Measurements from ENCODE around the gene TMPRSS3.

TMPRSS3 gene

DNA sequence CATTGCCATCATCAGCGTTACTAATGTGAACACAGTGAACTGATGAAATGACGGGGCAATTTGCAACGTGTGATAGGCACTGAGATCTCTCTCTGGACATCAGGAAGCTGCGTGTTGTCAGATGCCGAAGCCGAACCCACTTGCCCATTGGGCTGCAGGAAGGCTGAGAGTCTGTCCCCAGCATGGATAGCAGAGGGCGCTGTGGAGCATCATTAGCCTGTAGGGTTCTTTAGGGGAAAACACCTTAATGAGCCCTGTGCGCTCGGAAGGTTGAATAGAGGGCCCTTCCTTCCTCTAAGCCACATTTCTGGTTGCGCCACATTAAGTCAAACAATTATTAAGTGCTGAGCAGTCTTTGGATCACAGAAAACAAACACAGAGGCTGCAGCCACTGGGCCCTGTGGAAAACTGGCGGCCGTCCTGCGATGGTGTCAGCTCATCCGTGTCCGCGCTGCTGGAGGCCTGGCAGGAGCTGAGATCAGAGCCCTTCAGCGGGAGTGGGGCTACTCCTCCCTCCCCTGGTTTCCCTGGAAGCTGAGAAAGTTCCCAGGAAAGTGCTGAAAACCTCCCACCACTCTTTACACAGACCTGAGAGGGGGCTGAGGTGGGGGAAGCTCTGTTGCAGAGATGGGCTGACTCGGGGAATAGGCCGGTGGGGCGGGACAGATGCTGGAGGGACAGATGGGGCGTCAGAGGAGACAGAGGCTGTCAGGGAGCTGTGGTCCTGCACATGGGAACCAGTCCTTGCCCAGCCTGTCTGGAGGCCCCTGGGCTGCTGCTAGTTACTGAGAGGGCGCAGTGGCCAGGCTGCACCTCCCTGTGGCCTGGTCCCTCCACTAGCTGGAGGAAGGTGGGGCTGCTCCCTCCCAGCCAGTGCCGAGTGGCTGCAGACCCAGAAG is 57.8 kb downstream of the TMPRSS3 start:
- TF ChIP-seq, protein P1, sequence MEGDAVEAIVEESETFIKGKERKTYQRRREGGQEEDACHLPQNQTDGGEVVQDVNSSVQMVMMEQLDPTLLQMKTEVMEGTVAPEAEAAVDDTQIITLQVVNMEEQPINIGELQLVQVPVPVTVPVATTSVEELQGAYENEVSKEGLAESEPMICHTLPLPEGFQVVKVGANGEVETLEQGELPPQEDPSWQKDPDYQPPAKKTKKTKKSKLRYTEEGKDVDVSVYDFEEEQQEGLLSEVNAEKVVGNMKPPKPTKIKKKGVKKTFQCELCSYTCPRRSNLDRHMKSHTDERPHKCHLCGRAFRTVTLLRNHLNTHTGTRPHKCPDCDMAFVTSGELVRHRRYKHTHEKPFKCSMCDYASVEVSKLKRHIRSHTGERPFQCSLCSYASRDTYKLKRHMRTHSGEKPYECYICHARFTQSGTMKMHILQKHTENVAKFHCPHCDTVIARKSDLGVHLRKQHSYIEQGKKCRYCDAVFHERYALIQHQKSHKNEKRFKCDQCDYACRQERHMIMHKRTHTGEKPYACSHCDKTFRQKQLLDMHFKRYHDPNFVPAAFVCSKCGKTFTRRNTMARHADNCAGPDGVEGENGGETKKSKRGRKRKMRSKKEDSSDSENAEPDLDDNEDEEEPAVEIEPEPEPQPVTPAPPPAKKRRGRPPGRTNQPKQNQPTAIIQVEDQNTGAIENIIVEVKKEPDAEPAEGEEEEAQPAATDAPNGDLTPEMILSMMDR (conservative IDR thresholded peaks at IDR 0.05; ENCODE audit: low read depth, low read length): peak; percentile 84
- DNase-seq (ENCODE audit: low read depth): peak; percentile 75
- no peak overlapping the region for H3K4me3 ChIP-seq (ENCODE audit: low read depth, low read length)

DNA sequence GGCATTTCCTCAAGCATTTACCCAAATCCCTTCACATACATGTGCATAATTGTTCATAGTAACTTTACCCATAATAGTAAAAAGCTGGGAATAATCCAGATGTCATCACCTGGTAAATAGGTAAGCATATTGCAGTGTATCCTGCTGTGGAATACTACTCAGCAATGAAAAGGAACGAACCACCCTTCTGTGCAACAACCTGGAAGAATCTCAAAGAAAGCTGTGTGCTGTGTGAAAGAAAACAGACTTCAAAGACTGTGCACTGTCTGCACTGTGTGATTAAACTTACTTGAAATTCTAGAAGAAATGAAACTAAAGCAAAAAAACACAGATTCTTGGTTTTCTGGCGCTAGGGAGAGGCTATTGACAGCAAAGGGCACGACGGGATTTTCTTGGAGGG is 58.6 kb downstream of the TMPRSS3 start:
- TF ChIP-seq, protein P1 (conservative IDR thresholded peaks at IDR 0.05; ENCODE audit: low read depth, low read length): no peak
- DNase-seq (ENCODE audit: low read depth): no peak

DNA sequence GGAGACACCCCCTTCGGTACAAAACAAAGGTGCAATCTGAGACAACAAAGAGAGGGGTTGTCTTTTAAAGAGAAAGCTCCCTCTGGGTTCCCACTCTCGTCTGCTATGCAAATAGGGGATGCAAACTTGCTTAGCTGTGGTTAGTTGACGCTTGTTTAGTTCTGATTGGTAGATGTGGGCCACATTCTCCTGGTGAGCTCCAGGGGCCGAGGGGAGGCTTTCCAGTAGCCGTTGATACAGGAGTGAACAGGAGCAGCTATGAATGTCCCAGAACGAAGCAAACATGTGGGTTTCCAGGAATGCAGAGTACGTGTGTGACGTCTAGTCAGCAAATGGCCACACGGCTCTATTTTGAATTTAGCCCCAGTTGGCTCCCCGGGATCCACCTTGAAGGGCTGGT is 59.8 kb downstream of the TMPRSS3 start:
- TF ChIP-seq, protein P1 (conservative IDR thresholded peaks at IDR 0.05; ENCODE audit: low read depth, low read length): no peak
- DNase-seq (ENCODE audit: low read depth): peak; percentile 35
- no peak overlapping the region for H3K4me3 ChIP-seq (ENCODE audit: low read depth, low read length)

More for the DNA sequence above, 58.6 kb downstream of the TMPRSS3 start:
- no peak overlapping the region for H3K4me3 ChIP-seq (ENCODE audit: low read depth, low read length)

DNA sequence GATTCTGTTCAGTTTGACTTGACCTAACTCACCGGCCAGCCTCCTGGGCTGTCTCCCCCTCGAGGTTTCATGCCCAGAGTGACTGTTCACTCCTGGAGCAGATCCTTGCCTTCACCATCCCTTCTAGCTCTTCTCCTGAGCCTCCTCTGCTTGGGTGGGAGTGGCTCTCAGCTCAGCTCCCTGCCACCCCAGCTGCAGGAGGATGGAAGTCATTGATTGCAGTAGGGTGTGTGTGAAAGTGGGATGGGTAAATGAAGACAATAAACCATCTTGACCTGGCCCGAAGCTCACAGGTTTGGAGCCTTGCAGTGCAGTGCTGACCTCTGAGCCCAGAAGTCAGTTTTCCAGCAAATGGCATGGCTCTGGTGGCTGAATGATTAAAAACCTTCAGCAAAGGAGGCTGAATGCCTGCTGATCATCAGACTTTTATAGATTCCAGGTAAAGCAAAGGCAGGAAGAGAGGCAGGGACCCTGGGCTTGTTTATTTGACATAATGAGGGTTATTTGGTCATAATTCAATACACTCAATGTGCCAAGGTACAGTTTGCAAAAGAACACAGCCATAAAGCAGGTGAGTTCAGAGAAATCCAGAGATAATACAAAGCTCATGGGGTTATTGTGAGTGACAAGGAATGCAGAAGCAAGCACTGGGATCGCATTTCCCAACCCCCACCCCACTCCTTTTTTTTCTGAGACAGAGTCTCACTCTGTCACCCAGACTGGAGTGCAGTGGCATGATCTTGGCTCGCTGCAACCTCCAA is 63.1 kb downstream of the TMPRSS3 start:
- TF ChIP-seq, protein P1 (conservative IDR thresholded peaks at IDR 0.05; ENCODE audit: low read depth, low read length): no peak
- no peak for DNase-seq (ENCODE audit: low read depth)
- no peak overlapping the region for H3K4me3 ChIP-seq (ENCODE audit: low read depth, low read length)

DNA sequence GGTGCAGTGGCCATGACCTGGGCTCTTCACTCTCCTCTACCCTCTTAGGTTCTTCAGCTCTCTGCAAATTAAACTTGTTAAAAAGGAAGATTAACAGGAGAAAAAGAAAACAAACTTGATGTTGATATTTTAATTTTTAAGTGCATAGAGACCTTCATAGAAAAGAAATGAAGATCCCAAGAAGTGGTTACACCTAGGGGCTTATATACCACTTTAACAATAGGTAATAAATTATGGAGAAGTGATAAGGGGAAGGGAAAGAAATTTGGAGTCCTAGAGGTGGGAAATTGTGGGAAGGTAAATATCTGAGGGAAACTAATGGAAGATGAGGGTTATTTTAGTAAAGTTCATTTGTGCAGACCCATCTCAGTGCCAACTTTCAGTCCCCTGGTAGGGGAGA is 64.2 kb downstream of the TMPRSS3 start:
- no peak overlapping the region for H3K4me3 ChIP-seq (ENCODE audit: low read depth, low read length)
- TF ChIP-seq, protein P1 (conservative IDR thresholded peaks at IDR 0.05; ENCODE audit: low read depth, low read length): no peak
- DNase-seq (ENCODE audit: low read depth): no peak

DNA sequence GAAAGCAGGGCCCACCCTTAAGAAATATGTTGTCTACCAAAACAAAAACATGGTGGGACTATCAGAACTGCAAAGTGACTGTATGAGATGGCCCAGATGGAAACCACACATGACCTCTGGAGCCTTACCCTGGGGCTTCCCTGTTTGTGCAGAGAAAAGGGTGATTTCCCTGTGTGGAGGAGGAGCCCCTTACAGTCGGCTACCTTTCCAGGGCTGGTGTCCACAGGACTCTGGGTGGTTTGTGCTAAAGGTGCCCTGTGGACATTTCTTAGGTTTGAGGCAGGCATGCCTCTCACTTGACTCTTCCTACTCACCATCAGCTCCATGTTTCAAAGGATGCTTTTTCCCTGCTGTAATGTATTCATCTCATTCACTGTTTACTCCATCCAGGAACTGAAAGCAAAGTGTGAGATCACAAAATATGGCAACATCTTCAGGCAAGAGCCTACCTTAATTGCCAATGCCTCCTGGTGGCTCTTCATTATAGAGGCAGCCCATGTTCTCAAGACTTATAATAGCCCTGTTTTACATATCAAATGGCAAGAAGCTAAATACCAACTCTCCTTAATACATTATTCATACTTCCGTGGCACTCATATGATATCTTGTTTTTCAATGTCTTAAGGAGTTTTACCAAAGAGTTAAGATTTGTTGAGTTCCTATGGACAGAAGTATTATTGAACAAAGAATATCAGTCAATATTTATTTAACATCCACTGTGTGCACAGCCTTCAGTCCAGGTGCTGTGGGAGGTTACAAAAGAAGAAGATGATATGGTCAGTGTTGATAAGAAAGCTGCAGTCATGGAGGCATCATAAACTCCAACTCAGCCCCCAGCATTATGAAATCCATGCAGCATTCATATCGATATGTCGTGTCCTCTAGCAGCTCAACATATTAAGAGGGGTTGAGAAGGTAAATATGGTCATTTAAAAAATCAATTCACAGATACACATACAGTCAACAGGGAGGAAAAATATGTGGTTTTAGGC is 65.2 kb downstream of the TMPRSS3 start:
- TF ChIP-seq, protein P1 (conservative IDR thresholded peaks at IDR 0.05; ENCODE audit: low read depth, low read length): no peak
- no peak overlapping the region for H3K4me3 ChIP-seq (ENCODE audit: low read depth, low read length)
- peak; percentile 2 for DNase-seq (ENCODE audit: low read depth)
